Mononuclear cell (primary cell): ENCODE measurements around the gene ZRANB1. TPM values are rescaled to one million over a fixed set of nuclear protein-coding genes. Genes with fewer than 3 reads are reported as not detected.

ENCODE experiments used
- H3K27me3 ChIP-seq: 2 replicates; pipeline ENCODE4 v1.6.0; 2011; ENCODE audit warnings: low read length, control low read depth; ENCODE audit not compliant: insufficient read depth
- H3K4me1 ChIP-seq: 2 replicates; pipeline ENCODE4 v1.5.1; 2011; ENCODE audit warnings: mild to moderate bottlenecking, low read length, control low read depth; ENCODE audit not compliant: insufficient read depth
- H3K4me3 ChIP-seq: 2 replicates; pipeline ENCODE4 v1.5.1; 2011; ENCODE audit warnings: mild to moderate bottlenecking, low read length, moderate library complexity
- H3K9me3 ChIP-seq: 2 replicates; pipeline ENCODE4 v1.5.1; 2011; ENCODE audit warnings: low read depth, mild to moderate bottlenecking, control low read depth, low read length
- total RNA-seq: library from RNA; depleted of rRNA; stranded (reverse); fragments of >200 nt; gene quantifications from one replicate; pipeline ENCODE4 v1.2.3, GENCODE V29; 2012

ZRANB1 gene
- total RNA-seq, 1 donor, result 46.2 TPM

- peaks cover 4% of the 10 kb centered on the region for H3K4me1 ChIP-seq
- no peaks in the 10 kb centered on the region for H3K27me3 ChIP-seq
- no peaks in the 10 kb centered on the region for H3K9me3 ChIP-seq
- no peak overlapping the region for H3K4me3 ChIP-seq
These were observed 78.5 kb downstream of the ZRANB1 start for GRCh38 chr10:125020386-125020785.

GRCh38 chr10:125020871-125021270 lies 78.9 kb downstream of the ZRANB1 start:
- peaks cover under 1% of the 10 kb centered on the region for H3K4me1 ChIP-seq
- H3K9me3 ChIP-seq, result no peaks in the 10 kb centered on the region
- H3K4me3 ChIP-seq, result no peak overlapping the region
- no peaks in the 10 kb centered on the region for H3K27me3 ChIP-seq

GRCh38 chr10:125021686-125022344 lies 79.9 kb downstream of the ZRANB1 start:
- Histone ChIP-seq H3K9me3 (no peaks in the 10 kb centered on the region), H3K27me3 (no peaks in the 10 kb centered on the region), H3K4me1 (no peaks in the 10 kb centered on the region), H3K4me3 (no peak overlapping the region)

- no peaks in the 10 kb centered on the region for H3K4me1 ChIP-seq
- H3K4me3 ChIP-seq, result no peak overlapping the region
- no peaks in the 10 kb centered on the region for H3K27me3 ChIP-seq
- H3K9me3 ChIP-seq, result no peaks in the 10 kb centered on the region
These were observed 80.7 kb downstream of the ZRANB1 start for GRCh38 chr10:125022671-125023070.

- H3K27me3 ChIP-seq, result no peaks in the 10 kb centered on the region
- no peaks in the 10 kb centered on the region for H3K4me1 ChIP-seq
- H3K4me3 ChIP-seq, result no peak overlapping the region
- H3K9me3 ChIP-seq, result no peaks in the 10 kb centered on the region
These were observed 81.3 kb downstream of the ZRANB1 start for GRCh38 chr10:125023255-125023654.

- Histone ChIP-seq H3K9me3 (no peaks in the 10 kb centered on the region), H3K4me1 (no peaks in the 10 kb centered on the region), H3K27me3 (no peaks in the 10 kb centered on the region), H3K4me3 (no peak overlapping the region)
These were observed 82.1 kb downstream of the ZRANB1 start for GRCh38 chr10:125023862-125024496.

GRCh38 chr10:125024497-125025234 lies 82.7 kb downstream of the ZRANB1 start:
- Histone ChIP-seq H3K27me3 (no peaks in the 10 kb centered on the region), H3K4me3 (no peak overlapping the region), H3K4me1 (no peaks in the 10 kb centered on the region), H3K9me3 (no peaks in the 10 kb centered on the region)

- Histone ChIP-seq H3K9me3 (no peaks in the 10 kb centered on the region), H3K4me1 (no peaks in the 10 kb centered on the region), H3K4me3 (no peak overlapping the region), H3K27me3 (no peaks in the 10 kb centered on the region)
These were observed 83.4 kb downstream of the ZRANB1 start for GRCh38 chr10:125025341-125025740.

GRCh38 chr10:125026036-125026931 lies 84.4 kb downstream of the ZRANB1 start:
- no peaks in the 10 kb centered on the region for H3K9me3 ChIP-seq
- no peaks in the 10 kb centered on the region for H3K4me1 ChIP-seq
- no peak overlapping the region for H3K4me3 ChIP-seq
- no peaks in the 10 kb centered on the region for H3K27me3 ChIP-seq

- H3K9me3 ChIP-seq, result no peaks in the 10 kb centered on the region
- H3K4me3 ChIP-seq, result no peak overlapping the region
- H3K27me3 ChIP-seq, result no peaks in the 10 kb centered on the region
- H3K4me1 ChIP-seq, result no peaks in the 10 kb centered on the region
These were observed 85.2 kb downstream of the ZRANB1 start for GRCh38 chr10:125026974-125027735.

- H3K9me3 ChIP-seq, result no peaks in the 10 kb centered on the region
- no peaks in the 10 kb centered on the region for H3K4me1 ChIP-seq
- H3K27me3 ChIP-seq, result no peaks in the 10 kb centered on the region
- H3K4me3 ChIP-seq, result no peak overlapping the region
These were observed 86.2 kb downstream of the ZRANB1 start for GRCh38 chr10:125027871-125028869.

- Histone ChIP-seq H3K27me3 (no peaks in the 10 kb centered on the region), H3K4me1 (no peaks in the 10 kb centered on the region), H3K4me3 (no peak overlapping the region), H3K9me3 (no peaks in the 10 kb centered on the region)
These were observed 87.8 kb downstream of the ZRANB1 start for GRCh38 chr10:125029584-125030242.
